Measurements from ENCODE around the gene VIPR2.

- TF ChIP-seq CTCF (IDR thresholded peaks at IDR 0.05) (no peak), POLR2AphosphoS5 (IDR thresholded peaks at IDR 0.05) (peak; percentile 22 to 53), POLR2A (IDR thresholded peaks at IDR 0.05; ENCODE audit: low read depth) (no peak)
Observed at GRCh38 chr7:159096736-159097581, 47.7 kb downstream of the VIPR2 start.
